SH-SY5Y (cell line): ENCODE results near the gene KCNK4.

Source experiments
- GATA2 ChIP-seq: IDR thresholded peaks from 2 replicates; pipeline ENCODE4 v1.6.1; 2011; ENCODE audit warnings: mild to moderate bottlenecking, low read depth, low read length
- GATA3 ChIP-seq: IDR thresholded peaks from 2 replicates; pipeline ENCODE4 v1.6.1; 2011; ENCODE audit warnings: low read depth, mild to moderate bottlenecking, low read length, moderate library complexity

GRCh38 chr11:64263021-64263946, 27.8 kb upstream of the KCNK4 start:
- TF ChIP-seq GATA2 (no peak), GATA3 (no peak)
